ENCODE results near the gene CXCL6. TPM values are rescaled to one million over a fixed set of nuclear protein-coding genes. Genes with fewer than 3 reads are reported as not detected.
A peak's percentile ranks its signal among the peaks of the same experiment; 100 is the strongest.

CXCL6 gene
- total RNA-seq, 1 experiment from 2014 or later, result 23.4 TPM

- Histone ChIP-seq H3K9ac (ENCODE audit: low read length) (peak overlapping the region; percentile 82), H3F3A (ENCODE audit: low read length, unreplicated experiment) (no peaks in the 10 kb centered on the region), H4K20me1 (ENCODE audit: low read length) (no peaks in the 10 kb centered on the region), H3K36me3 (ENCODE audit: low read depth, low read length) (no peaks in the 10 kb centered on the region), H3K27me3 (ENCODE audit: low read length) (no peaks in the 10 kb centered on the region), H3K27ac (ENCODE audit: low read length) (peak overlapping the region; percentile 80), H3K9me3 (ENCODE audit: low read length) (no peaks in the 10 kb centered on the region), H3K9me2 (replicated peaks; ENCODE audit: low read length) (no peaks in the 10 kb centered on the region), H3K79me2 (ENCODE audit: low read length) (no peaks in the 10 kb centered on the region), H2AFZ (ENCODE audit: low read length) (peak overlapping the region; percentile 70), H3K4me3 (ENCODE audit: low read length) (peak overlapping the region; percentile 65), H3K4me2 (ENCODE audit: low read length) (peak overlapping the region; percentile 81), H3K4me1 (ENCODE audit: insufficient read depth, low read length) (peaks cover 77% of the 10 kb centered on the region)
- POLR2A ChIA-PET (ENCODE audit: unreplicated experiment), result interaction anchor here (0.6 to 1.8 kb wide), 10 partner anchors 29 to 789 kb away, joined by 3 to 6 read pairs (median 3); partner anchors contain the start of gene CXCL6
- intact Hi-C loops (cut with micrococcal nuclease), result loop anchor here (1.0 to 10.0 kb wide), 6 partner anchors 50 to 274 kb away; partner anchors contain the start of gene CXCL3
- BruUV-seq (replicated peaks), result TSS peak; percentile 59
- CTCF ChIA-PET, result interaction anchor here (0.5 to 1.6 kb wide), 10 partner anchors 15 to 266 kb away, joined by 3 to 9 read pairs (median 5); partner anchors contain the start of genes CXCL2, CXCL3 and PF4V1
- peak; percentile 4 for ATAC-seq
- TF ChIP-seq, protein P1, sequence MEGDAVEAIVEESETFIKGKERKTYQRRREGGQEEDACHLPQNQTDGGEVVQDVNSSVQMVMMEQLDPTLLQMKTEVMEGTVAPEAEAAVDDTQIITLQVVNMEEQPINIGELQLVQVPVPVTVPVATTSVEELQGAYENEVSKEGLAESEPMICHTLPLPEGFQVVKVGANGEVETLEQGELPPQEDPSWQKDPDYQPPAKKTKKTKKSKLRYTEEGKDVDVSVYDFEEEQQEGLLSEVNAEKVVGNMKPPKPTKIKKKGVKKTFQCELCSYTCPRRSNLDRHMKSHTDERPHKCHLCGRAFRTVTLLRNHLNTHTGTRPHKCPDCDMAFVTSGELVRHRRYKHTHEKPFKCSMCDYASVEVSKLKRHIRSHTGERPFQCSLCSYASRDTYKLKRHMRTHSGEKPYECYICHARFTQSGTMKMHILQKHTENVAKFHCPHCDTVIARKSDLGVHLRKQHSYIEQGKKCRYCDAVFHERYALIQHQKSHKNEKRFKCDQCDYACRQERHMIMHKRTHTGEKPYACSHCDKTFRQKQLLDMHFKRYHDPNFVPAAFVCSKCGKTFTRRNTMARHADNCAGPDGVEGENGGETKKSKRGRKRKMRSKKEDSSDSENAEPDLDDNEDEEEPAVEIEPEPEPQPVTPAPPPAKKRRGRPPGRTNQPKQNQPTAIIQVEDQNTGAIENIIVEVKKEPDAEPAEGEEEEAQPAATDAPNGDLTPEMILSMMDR (conservative IDR thresholded peaks at IDR 0.05; ENCODE audit: low read depth, low read length), result no peak
- TF ChIP-seq EZH2 (IDR thresholded peaks at IDR 0.05; ENCODE audit: low read length, unreplicated experiment), result no peak
- TF ChIP-seq EZH2phosphoT487 (IDR thresholded peaks at IDR 0.05; ENCODE audit: borderline replicate concordance, low read length), result no peak
- DNase-seq, result peak; percentile 24
Observed at GRCh38 chr4:73868206-73869129, 32.0 kb downstream of the CXCL6 start.

DNA sequence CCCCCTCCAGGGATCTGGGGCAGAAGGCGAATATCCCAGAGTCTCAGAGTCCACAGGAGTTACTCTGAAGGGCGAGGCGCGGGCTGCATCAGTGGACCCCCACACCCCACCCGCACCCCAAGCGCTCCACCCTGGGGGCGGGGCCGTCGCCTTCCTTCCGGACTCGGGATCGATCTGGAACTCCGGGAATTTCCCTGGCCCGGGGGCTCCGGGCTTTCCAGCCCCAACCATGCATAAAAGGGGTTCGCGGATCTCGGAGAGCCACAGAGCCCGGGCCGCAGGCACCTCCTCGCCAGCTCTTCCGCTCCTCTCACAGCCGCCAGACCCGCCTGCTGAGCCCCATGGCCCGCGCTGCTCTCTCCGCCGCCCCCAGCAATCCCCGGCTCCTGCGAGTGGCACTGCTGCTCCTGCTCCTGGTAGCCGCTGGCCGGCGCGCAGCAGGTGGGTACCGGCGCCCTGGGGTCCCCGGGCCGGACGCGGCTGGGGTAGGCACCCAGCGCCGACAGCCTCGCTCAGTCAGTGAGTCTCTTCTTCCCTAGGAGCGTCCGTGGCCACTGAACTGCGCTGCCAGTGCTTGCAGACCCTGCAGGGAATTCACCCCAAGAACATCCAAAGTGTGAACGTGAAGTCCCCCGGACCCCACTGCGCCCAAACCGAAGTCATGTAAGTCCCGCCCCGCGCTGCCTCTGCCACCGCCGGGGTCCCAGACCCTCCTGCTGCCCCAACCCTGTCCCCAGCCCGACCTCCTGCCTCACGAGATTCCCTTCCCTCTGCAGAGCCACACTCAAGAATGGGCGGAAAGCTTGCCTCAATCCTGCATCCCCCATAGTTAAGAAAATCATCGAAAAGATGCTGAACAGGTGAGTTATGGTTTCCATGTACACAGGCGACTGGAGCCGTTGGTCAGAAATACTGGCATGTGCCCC lies 32.9 kb downstream of the CXCL6 start, which contains the start of gene CXCL1:
Gene CXCL1 (plus strand): TSS at position 264 of the 926 bp plus-strand sequence. CDS start 78 bp downstream, at position 342.
- ATAC-seq (peak; percentile 29), DNase-seq (peak; percentile 56)
- intact Hi-C loops (cut with micrococcal nuclease), result loop anchor here (5.0 to 10.0 kb wide), 2 partner anchors 148 to 275 kb away; no protein-coding TSS in a partner anchor
- no peaks in the 10 kb centered on the region for H3K36me3 ChIP-seq (ENCODE audit: low read depth, low read length)
- no TSS peak for BruUV-seq (replicated peaks)
- no peaks in the 10 kb centered on the region for H3K27me3 ChIP-seq (ENCODE audit: low read length)
- H3K4me2 ChIP-seq (ENCODE audit: low read length), result peak within 1 kb of the TSS; percentile 81
- no peaks in the 10 kb centered on the region for H3K9me3 ChIP-seq (ENCODE audit: low read length)
- H3K4me1 ChIP-seq (ENCODE audit: insufficient read depth, low read length), result peaks cover 74% of the 10 kb centered on the region
- ChIA-PET CTCF (interaction anchor here (1.5 to 1.6 kb wide), 2 partner anchors 16 to 169 kb away, joined by 3 to 9 read pairs; partner anchors contain the start of genes CXCL3 and PF4V1), POLR2A (ENCODE audit: unreplicated experiment) (interaction anchor here (0.6 to 1.8 kb wide), 5 partner anchors 32 to 789 kb away, joined by 3 to 4 read pairs (median 3); no protein-coding TSS in a partner anchor)
- H4K20me1 ChIP-seq (ENCODE audit: low read length), result no peaks in the 10 kb centered on the region
- H3K9ac ChIP-seq (ENCODE audit: low read length), result peak within 1 kb of the TSS; percentile 82
- H3K9me2 ChIP-seq (replicated peaks; ENCODE audit: low read length), result no peaks in the 10 kb centered on the region
- TF ChIP-seq EZH2phosphoT487 (IDR thresholded peaks at IDR 0.05; ENCODE audit: borderline replicate concordance, low read length), result no peak
- no peak for TF ChIP-seq EZH2 (IDR thresholded peaks at IDR 0.05; ENCODE audit: low read length, unreplicated experiment)
- TF ChIP-seq, protein P1 (conservative IDR thresholded peaks at IDR 0.05; ENCODE audit: low read depth, low read length), result no peak
- peak within 1 kb of the TSS; percentile 65 for H3K4me3 ChIP-seq (ENCODE audit: low read length)
- no peaks in the 10 kb centered on the region for H3F3A ChIP-seq (ENCODE audit: low read length, unreplicated experiment)
- H2AFZ ChIP-seq (ENCODE audit: low read length), result peak within 1 kb of the TSS; percentile 70
- no peaks in the 10 kb centered on the region for H3K79me2 ChIP-seq (ENCODE audit: low read length)
- H3K27ac ChIP-seq (ENCODE audit: low read length), result peak within 1 kb of the TSS; percentile 80

All from PC-3 (cell line).